Transverse colon (tissue), 4 donors: ENCODE data around the gene MYOM1. TPM values are rescaled to one million over a fixed set of nuclear protein-coding genes. Genes with fewer than 3 reads are reported as not detected.

Experiments used
- DNase-seq: peaks from one replicate; pipeline ENCODE4 v3.0.0-alpha.2; 2019
- H3K27ac ChIP-seq, 4 donors: fragments of 200-600 bp; sonication (generic); 2 replicates each; pipeline ENCODE4 v1.5.1; 2016 to 2018; ENCODE audit warnings: inconsistent platforms in 4 of 4
- H3K27me3 ChIP-seq: fragments of 200-600 bp; sonication (generic); 2 replicates; pipeline ENCODE4 v1.5.1; 2017; ENCODE audit warnings: inconsistent platforms
- H3K36me3 ChIP-seq, 4 donors: fragments of 200-600 bp; sonication (generic); 2 replicates each; pipeline ENCODE4 v1.5.1; 2017 to 2019; ENCODE audit warnings: inconsistent platforms in 4 of 4
- H3K4me1 ChIP-seq, 4 donors: fragments of 200-600 bp; sonication (generic); 2 replicates each; pipeline ENCODE4 v1.5.1; 2017 to 2020; ENCODE audit warnings: inconsistent platforms in 4 of 4
- H3K4me3 ChIP-seq, 4 donors: fragments of 200-600 bp; sonication (generic); 1 replicate in 1 of 4; 2 replicates in 3 of 4; pipeline versions ENCODE4 v1.5.1 to v1.6.1; 2017 to 2019; ENCODE audit warnings: inconsistent platforms in 4 of 4
- H3K9me3 ChIP-seq, 2 donors: fragments of 200-600 bp; sonication (generic); 2 replicates each; pipeline ENCODE4 v1.5.1; 2017 to 2019; ENCODE audit warnings: inconsistent platforms in 2 of 2
- EP300 ChIP-seq: sonication (generic); formaldehyde crosslinking; IDR thresholded peaks from one replicate; pipeline ENCODE4 v1.6.1; 2017; ENCODE audit warnings: antibody characterized with exemption, low read depth
- POLR2A ChIP-seq: fragments of 450-650 bp; IDR thresholded peaks from one replicate; pipeline ENCODE4 v1.6.1; 2016; ENCODE audit warnings: antibody characterized with exemption, mild to moderate bottlenecking, moderate library complexity
- POLR2AphosphoS5 ChIP-seq, 3 donors: sonication (generic); formaldehyde crosslinking; IDR thresholded peaks; one replicate each; pipeline ENCODE4 v1.6.1; 2016; ENCODE audit warnings: antibody characterized with exemption in 3 of 3
- WGBS, 2 donors: methylation state at CpG; one replicate each; pipeline ENCODE4 v1.1.5; 2018; ENCODE audit warnings: low coverage in 1 of 2; 5-methylcytosine and 5-hydroxymethylcytosine counted together
- in situ Hi-C, 4 donors: fragments of 200-750 bp; cut with MboI; loops; one replicate each; pipeline versions ENCODE4 v1.15.0 to v1.15.1; 2017; ENCODE audit warnings: low sequenced_read_pairs in 3 of 4, low pct_ligation_motif_present in 1 of 4, low pct_unique_long_range_greater_than_20kb in 1 of 4
- intact Hi-C: fragments of 100-400 bp; cut with DNase I; formaldehyde crosslinking; loops from one replicate; pipeline ENCODE4 v1.15.1; 2023; ENCODE audit warnings: low total_unique reads
- total RNA-seq, 4 donors: library from RNA; depleted of rRNA; stranded (reverse); fragments of >200 nt; gene quantifications; one replicate each; pipeline ENCODE4 v1.1.0, GENCODE V29; 2016
- TF ChIP-seq, protein P1 (sequence below), 5 experiments: fragments of 200-600 bp in 3 of 5; fragments of 450-650 bp in 2 of 5; sonication (generic) in 3 of 5; IDR thresholded peaks; 1 replicate in 2 of 5; 2 replicates in 3 of 5; pipeline ENCODE4 v1.5.1; 2016 to 2017; ENCODE audit warnings: antibody characterized with exemption in 5 of 5, inconsistent platforms in 3 of 5, mild to moderate bottlenecking in 2 of 5, moderate library complexity in 1 of 5

Gene MYOM1
- total RNA-seq, 4 donors from 2014 or later: 6.0 to 30.4 (median 7.7) TPM

DNA sequence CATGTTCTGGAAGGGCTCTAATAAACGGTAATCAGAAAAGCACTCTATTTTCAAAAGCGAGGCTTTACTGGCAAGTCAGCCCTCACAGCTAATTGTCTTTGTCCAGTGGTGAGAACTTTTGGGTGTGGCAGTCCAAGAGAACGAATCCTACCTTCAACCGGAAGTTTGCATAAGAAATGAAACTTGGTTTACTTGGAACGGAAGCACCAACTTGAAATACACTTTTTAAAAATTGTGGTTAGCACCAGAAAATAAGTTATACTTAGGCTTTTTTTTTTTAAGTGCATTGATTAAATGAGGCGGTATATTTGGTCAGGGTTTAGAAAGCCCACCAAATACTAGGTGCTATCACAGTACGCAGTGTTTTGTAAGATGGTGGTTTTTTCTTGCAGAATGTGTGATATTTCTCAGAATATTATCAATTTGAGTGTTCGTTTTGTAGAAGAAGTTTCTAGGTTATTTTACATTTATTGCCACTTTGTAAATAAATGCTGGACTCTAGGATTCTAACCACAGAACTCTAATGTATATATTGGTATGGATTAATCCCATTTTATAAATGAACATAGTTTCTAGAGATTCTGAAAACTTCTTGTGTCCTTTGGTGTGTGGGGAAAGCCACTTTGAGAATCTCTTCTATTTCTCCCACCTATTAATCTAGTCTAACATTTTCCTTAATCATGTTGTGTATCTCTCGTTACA, 29.0 kb upstream of the MYOM1 start:
- DNase-seq: peak; percentile 57
- intact Hi-C loops (loop anchor here (5.0 to 10.0 kb wide), 2 partner anchors 94 to 317 kb away; no protein-coding TSS in a partner anchor), in situ Hi-C loops (loop anchor here (10.0 to 25.0 kb wide), 5 partner anchors 94 to 487 kb away; no protein-coding TSS in a partner anchor)
- Histone ChIP-seq H3K4me1 (peaks cover 13 to 67% (median 32%) of the 10 kb centered on the region in 4 donors), H3K27me3 (no peaks in the 10 kb centered on the region), H3K9me3 (no peaks in the 10 kb centered on the region), H3K27ac (peak overlapping the region; percentile 98 to 100 (median 99)), H3K36me3 (peaks cover 0 to 18% (median 5%) of the 10 kb centered on the region in 4 donors), H3K4me3 (peak overlapping the region; percentile 81 to 100 (median 96))
- 1 to 7% methylated on average over 9 of the region's 9 CpGs for WGBS, 2 donors
- TF ChIP-seq POLR2A (peak; percentile 58), EP300 (no peak), POLR2AphosphoS5 (IDR thresholded peaks at IDR 0.05) (peak; percentile 69 to 82 (median 72))
- TF ChIP-seq, protein P1, sequence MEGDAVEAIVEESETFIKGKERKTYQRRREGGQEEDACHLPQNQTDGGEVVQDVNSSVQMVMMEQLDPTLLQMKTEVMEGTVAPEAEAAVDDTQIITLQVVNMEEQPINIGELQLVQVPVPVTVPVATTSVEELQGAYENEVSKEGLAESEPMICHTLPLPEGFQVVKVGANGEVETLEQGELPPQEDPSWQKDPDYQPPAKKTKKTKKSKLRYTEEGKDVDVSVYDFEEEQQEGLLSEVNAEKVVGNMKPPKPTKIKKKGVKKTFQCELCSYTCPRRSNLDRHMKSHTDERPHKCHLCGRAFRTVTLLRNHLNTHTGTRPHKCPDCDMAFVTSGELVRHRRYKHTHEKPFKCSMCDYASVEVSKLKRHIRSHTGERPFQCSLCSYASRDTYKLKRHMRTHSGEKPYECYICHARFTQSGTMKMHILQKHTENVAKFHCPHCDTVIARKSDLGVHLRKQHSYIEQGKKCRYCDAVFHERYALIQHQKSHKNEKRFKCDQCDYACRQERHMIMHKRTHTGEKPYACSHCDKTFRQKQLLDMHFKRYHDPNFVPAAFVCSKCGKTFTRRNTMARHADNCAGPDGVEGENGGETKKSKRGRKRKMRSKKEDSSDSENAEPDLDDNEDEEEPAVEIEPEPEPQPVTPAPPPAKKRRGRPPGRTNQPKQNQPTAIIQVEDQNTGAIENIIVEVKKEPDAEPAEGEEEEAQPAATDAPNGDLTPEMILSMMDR (IDR thresholded peaks at IDR 0.05): no peak

DNA sequence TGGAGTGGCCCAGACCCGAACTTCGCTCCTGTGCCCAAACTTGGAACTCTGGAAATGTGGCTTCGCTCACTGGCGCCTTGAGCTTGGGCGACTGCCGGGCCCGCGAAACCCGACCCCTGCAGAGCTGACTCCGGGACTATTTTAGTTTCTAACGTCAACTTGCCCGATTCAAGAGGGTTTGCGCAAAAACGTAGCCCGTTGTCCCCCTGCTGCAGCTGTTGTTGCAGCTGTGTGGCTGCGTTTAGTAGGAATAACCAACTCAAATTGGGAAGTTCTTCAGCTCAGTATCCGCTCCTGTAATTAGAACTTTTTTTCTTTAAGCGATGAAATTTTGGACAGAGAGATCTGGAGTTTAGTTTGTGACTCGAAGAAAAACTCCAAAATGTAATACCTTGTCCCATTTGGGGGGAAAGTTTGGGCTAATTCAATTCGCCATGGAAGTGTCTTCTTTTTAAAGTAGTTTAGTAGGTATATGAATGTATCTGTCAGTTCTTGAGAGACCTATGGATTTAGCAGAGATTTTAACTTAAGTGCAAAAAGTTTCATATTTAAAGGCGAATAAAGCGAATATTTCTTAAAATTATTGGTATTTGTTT, 28.4 kb upstream of the MYOM1 start:
- 0 to 1% methylated on average over 7 to 22 of the region's 22 CpGs for WGBS, 2 donors
- Histone ChIP-seq H3K36me3 (peaks cover 0 to 12% (median 2%) of the 10 kb centered on the region in 4 donors), H3K4me3 (peak overlapping the region; percentile 81 to 100 (median 96)), H3K27me3 (no peaks in the 10 kb centered on the region), H3K4me1 (peaks cover 9 to 63% (median 32%) of the 10 kb centered on the region in 4 donors), H3K27ac (peak overlapping the region; percentile 98 to 100 (median 99)), H3K9me3 (no peaks in the 10 kb centered on the region)
- TF ChIP-seq, protein P1 (IDR thresholded peaks at IDR 0.05): no peak
- TF ChIP-seq POLR2AphosphoS5 (IDR thresholded peaks at IDR 0.05): no peak
- no peak for TF ChIP-seq EP300
- intact Hi-C loops: loop anchor here (5.0 to 10.0 kb wide), 2 partner anchors 93 to 316 kb away; no protein-coding TSS in a partner anchor
- in situ Hi-C loops: loop anchor here (10.0 to 25.0 kb wide), 5 partner anchors 93 to 486 kb away; no protein-coding TSS in a partner anchor
- peak; percentile 40 for DNase-seq

DNA sequence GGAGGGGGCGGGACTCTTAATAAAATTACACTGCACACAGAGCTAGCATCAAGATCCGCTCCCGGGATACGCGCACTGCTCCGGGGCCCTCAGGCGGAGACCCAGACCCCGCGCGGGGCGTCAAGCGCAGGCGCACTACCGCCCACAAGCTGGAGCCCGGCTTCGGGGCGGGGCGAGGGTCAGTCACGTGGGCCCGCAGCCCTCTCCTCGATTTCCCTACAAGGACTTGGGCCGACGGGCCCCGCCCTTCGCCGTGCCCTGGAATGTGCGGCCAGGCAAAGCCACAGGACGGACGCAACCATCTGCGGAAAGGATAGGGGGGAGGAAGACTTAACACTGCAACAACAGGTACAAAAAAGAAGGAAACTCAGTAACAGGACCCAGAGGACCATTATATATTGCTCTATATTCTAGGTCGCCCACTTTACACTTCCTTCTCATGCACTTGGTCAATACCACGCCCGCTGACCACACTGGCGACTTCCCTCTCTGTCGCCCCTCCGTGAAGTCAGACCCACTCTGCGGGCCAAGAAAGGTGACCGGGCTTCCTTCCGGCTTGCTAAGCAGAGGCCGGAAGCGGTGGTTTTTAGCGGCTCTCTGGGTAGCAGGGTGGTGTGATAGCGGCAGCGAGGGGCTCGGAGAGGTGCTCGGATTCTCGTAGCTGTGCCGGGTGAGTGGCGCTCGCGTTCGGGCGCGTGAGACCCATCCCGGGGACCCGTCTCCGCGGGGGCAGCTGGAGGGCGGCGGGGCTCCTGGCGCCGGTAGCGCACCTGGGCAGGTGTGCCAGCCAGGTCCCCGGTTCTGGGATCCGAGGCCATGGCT, 27.7 kb upstream of the MYOM1 start, which contains the start of gene MYL12A:
Gene MYL12A (plus strand): TSS at position 562 of the 822 bp plus-strand sequence. CDS start 5,447 bp downstream, outside the sequence.
- H3K4me1 ChIP-seq: peaks cover 9 to 57% (median 32%) of the 10 kb centered on the region in 4 donors
- intact Hi-C loops: loop anchor here (5.0 to 10.0 kb wide), 2 partner anchors 93 to 315 kb away; no protein-coding TSS in a partner anchor

More for the DNA sequence above, 27.7 kb upstream of the MYOM1 start, which contains the start of gene MYL12A:
- peak within 1 kb of the TSS; percentile 98 to 100 (median 99) for H3K27ac ChIP-seq
- 1% methylated on average over 65 of the region's 65 CpGs; no CpG with 5 or more reads in 1 of the 2 donors for WGBS, 2 donors
- no peaks in the 10 kb centered on the region for H3K9me3 ChIP-seq
- peak; percentile 98 for DNase-seq
- H3K4me3 ChIP-seq: peak within 1 kb of the TSS; percentile 81 to 100 (median 96)
- in situ Hi-C loops: loop anchor here (10.0 to 25.0 kb wide), 5 partner anchors 93 to 485 kb away; no protein-coding TSS in a partner anchor
- H3K27me3 ChIP-seq: no peaks in the 10 kb centered on the region
- peaks cover 0 to 10% (median 1%) of the 10 kb centered on the region in 4 donors for H3K36me3 ChIP-seq
- TF ChIP-seq EP300: peak; percentile 17
- TF ChIP-seq, protein P1 (IDR thresholded peaks at IDR 0.05): no peak
- peak; percentile 93 to 99 (median 99) for TF ChIP-seq POLR2AphosphoS5 (IDR thresholded peaks at IDR 0.05)
- peak; percentile 99 for TF ChIP-seq POLR2A
